22Rv1 (cell line): ENCODE data around the gene ORMDL3.

Experiments used
- H3K27ac ChIP-seq: fragments of 450-650 bp; 2 replicates; pipeline ENCODE4 v1.5.1; 2017
- CTCF ChIP-seq: fragments of 450-650 bp; IDR thresholded peaks from 2 replicates; pipeline ENCODE4 v1.5.1; 2017; ENCODE audit warnings: mild to moderate bottlenecking
- ZFX ChIP-seq: fragments of 450-650 bp; IDR thresholded peaks from 2 replicates; pipeline ENCODE4 v1.6.1; 2017; ENCODE audit warnings: antibody characterized with exemption, borderline replicate concordance

Gene ORMDL3

DNA sequence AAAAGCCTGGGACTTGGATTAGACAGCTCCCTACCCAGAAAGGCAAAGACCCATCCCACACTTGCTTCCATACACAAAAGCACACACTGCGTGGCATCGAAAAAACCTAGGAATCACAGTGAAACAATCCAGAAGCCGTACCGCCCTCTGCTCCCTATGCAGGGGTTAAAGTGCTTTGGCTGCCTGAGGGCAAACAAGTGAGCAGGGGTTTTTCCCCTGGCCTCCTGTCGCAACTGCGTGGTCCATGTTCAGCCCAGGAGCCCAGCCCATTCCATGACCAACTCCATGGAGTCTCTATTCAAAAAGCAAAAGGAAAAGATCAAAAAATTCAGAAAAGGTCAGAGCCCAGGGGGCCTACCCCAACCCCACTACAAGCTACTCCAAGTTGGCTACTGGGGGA, 5.4 kb downstream of the ORMDL3 start:
- no peak overlapping the region for H3K27ac ChIP-seq
- TF ChIP-seq CTCF (no peak), ZFX (no peak)

DNA sequence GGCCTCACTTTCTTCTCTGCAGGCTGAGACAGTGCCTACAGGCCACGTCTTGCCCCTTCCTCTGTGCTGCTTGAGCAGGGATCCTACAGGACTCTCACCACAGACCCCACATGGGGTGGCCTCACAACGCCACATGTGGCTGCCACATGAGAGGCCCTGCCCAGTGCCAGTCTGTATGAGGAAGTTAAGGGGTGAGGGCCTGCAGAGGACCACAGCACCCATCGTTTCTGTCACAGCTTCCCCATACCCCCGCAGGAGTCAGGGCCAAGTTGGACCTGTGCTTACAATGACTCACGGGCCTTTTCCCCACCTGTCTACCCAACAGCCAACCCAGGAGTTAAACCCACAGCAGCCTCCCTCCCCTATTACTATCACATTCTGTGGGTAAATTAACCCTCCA, 6.1 kb downstream of the ORMDL3 start:
- TF ChIP-seq CTCF (no peak), ZFX (no peak)
- no peak overlapping the region for H3K27ac ChIP-seq

- H3K27ac ChIP-seq, result no peak overlapping the region
- no peak for TF ChIP-seq ZFX
- no peak for TF ChIP-seq CTCF
These were observed 6.9 kb downstream of the ORMDL3 start for GRCh38 chr17:39920218-39921210.

- TF ChIP-seq CTCF, result no peak
- TF ChIP-seq ZFX, result no peak
- no peak overlapping the region for H3K27ac ChIP-seq
These were observed 8.2 kb downstream of the ORMDL3 start for GRCh38 chr17:39919087-39919683.

GRCh38 chr17:39916918-39917317, 10.5 kb downstream of the ORMDL3 start:
- TF ChIP-seq ZFX, result no peak
- TF ChIP-seq CTCF, result no peak
- no peak overlapping the region for H3K27ac ChIP-seq

- TF ChIP-seq CTCF (no peak), ZFX (no peak)
- no peak overlapping the region for H3K27ac ChIP-seq
These were observed 11.8 kb downstream of the ORMDL3 start for GRCh38 chr17:39915559-39915958.

GRCh38 chr17:39913989-39914388, 13.4 kb downstream of the ORMDL3 start:
- TF ChIP-seq CTCF (no peak), ZFX (no peak)
- H3K27ac ChIP-seq, result no peak overlapping the region
